HG03378 (cell line): ENCODE measurements around the gene SEC24C.
"Not testable (repeated sequence)": the region's sequence is repeated elsewhere in the genome, so short reads cannot be mapped to it uniquely, and the experiment has no call there.

Experiments used
- ATAC-seq: cut with Tn5 transposase; IDR thresholded peaks from one replicate; pipeline ENCODE4 v1.9.1; 2021; ENCODE audit warnings: mild to moderate bottlenecking, moderate library complexity; ENCODE audit not compliant: unreplicated experiment

Gene SEC24C

DNA sequence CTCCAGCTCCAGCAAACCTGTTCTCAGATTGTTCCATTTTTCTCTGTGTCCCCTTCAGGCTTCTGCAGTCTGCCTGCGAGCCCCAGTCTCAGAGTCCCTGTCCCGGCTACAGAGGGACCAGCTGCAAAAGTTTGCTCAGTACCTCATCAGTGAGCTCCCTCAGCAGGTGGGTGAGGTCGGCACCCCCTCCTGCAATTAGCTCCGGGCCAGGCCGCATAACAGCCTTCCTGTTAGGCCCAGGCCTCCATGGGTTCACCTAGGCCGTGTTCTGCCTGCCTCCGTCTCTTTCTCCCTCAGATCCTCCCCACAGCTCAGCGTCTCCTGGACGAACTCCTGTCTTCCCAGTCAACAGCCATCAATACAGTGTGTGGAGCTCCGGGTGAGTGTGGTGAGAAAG, 45.5 kb downstream of the SEC24C start:
- ATAC-seq: no peak

DNA sequence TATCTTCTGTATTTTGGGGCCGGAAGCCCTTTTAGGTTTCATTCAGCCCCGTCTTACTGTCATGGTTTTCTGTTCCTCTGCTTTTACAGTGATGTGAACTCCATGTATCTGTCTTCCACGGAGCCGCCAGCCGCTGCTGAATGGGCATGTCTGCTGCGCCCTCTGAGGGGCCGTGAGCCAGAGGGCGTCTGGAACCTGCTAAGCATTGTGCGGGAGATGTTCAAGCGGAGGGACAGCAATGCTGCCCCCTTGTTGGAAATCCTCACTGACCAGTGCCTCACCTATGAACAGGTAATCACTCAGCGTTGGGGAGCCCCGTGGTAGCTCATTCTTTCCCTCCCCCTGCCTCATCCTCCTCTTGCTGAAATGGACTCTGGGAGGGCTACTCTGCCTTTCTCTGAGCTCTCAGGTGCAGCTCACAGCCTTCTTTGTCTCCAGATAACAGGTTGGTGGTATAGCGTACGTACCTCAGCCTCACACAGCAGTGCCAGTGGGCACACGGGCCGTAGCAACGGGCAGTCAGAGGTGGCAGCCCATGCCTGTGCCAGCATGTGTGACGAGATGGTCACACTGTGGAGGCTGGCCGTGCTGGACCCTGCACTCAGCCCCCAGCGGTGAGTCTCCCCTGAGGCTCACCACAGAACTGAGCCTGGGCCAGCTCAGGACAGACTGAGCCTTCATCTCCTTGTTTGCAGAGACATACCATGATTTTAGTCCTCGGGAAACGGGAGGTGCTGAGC, 46.9 kb downstream of the SEC24C start:
- ATAC-seq: no peak

- no peak for ATAC-seq
These were observed 47.8 kb downstream of the SEC24C start for GRCh38 chr10:73791871-73792400.

GRCh38 chr10:73793456-73793855, 49.3 kb downstream of the SEC24C start:
- ATAC-seq: no peak

- not testable (repeated sequence) for ATAC-seq
These were observed 51.3 kb downstream of the SEC24C start for GRCh38 chr10:73795491-73795890.

- ATAC-seq: not testable (repeated sequence)
These were observed 51.9 kb downstream of the SEC24C start for GRCh38 chr10:73796035-73796434.

DNA sequence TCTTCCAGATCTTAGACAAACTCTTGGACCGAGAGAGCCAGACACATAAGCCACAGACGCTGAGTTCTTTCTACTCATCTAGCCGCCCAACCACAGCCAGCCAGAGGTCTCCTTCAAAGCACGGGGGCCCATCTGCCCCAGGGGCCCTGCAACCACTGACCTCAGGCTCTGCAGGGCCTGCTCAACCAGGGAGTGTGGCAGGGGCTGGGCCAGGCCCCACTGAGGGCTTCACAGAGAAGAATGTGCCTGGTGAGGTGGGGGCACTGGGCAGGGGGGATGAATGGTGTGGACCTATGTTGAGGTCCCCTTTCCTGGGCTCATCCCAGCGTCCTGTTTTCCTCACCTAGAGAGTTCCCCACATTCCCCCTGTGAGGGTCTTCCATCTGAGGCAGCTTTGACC, 52.6 kb downstream of the SEC24C start:
- no peak for ATAC-seq

- ATAC-seq: no peak
These were observed 53.3 kb downstream of the SEC24C start for GRCh38 chr10:73797324-73798025.

DNA sequence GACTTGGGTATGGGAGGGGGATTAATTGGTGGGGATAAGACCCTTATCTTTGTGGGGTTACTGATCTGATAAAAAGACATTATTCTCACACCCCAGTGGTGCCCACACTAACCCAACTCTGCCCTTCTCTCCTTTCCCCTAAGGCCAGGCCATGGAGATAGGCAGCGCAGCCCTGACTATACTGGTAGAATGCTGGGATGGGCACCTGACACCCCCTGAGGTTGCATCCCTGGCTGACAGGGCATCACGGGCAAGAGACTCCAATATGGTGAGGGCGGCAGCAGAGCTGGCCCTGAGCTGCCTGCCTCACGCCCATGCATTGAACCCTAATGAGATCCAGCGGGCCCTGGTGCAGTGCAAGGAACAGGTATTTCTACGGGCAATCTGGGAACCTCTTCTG, 53.9 kb downstream of the SEC24C start:
- ATAC-seq: no peak

DNA sequence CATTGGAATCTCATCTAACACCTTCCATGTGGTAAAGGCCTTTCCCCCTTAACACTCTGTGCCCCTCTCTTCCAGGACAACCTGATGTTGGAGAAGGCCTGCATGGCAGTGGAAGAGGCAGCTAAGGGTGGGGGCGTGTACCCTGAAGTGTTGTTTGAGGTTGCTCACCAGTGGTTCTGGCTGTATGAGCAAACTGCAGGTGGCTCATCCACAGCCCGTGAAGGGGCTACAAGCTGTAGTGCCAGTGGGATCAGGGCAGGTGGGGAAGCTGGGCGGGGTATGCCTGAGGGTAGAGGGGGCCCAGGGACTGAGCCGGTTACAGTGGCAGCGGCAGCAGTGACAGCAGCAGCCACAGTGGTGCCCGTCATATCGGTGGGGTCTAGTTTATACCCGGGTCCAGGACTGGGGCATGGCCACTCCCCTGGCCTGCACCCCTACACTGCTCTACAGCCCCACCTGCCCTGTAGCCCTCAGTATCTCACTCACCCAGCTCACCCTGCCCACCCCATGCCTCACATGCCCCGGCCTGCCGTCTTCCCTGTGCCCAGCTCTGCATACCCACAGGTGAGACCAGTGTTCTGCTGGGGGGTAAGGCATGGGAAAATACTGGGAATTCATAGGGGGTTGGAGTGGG, 54.9 kb downstream of the SEC24C start:
- ATAC-seq: no peak

- no peak for ATAC-seq
These were observed 55.9 kb downstream of the SEC24C start for GRCh38 chr10:73799899-73800559.

- no peak for ATAC-seq
These were observed 56.5 kb downstream of the SEC24C start for GRCh38 chr10:73800560-73801252.

- ATAC-seq: no peak
These were observed 57.0 kb downstream of the SEC24C start for GRCh38 chr10:73801253-73801590.

DNA sequence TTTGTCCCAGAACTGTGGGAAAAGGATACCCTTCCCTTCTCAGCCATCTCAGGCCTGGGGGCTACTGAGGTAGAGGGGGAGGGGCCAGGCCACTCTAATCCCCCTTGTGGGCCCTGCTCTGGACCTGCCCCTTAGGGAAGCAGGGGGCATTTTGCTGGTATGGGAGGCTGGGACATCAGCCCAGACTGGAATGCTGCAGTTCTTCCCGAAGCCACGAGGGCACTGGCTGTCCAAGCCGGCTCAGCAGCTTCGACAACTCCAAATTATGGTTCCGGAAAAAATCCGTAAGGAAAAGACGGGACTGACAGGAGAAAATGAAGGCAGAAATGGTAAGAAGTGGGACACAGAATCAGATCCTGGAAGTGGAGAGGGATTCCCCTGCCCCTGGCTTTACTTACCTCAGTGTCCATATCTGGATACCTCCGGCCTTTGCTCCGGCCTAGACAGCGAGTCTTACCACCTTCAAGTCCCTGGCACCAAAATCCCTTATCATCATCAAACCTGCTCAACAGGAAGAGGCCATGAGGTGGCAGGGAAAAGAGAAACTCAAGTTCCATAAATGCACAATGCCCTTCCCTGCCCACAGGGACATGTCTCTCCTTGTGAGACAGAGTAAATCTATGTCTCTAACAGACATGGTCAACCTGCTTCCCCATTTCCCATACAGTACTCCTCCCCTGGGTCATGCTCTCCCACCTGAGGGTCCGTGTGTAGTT, 58.3 kb downstream of the SEC24C start:
- no peak for ATAC-seq

- ATAC-seq: peak; percentile 75
These were observed 59.6 kb downstream of the SEC24C start for GRCh38 chr10:73803680-73804286.

DNA sequence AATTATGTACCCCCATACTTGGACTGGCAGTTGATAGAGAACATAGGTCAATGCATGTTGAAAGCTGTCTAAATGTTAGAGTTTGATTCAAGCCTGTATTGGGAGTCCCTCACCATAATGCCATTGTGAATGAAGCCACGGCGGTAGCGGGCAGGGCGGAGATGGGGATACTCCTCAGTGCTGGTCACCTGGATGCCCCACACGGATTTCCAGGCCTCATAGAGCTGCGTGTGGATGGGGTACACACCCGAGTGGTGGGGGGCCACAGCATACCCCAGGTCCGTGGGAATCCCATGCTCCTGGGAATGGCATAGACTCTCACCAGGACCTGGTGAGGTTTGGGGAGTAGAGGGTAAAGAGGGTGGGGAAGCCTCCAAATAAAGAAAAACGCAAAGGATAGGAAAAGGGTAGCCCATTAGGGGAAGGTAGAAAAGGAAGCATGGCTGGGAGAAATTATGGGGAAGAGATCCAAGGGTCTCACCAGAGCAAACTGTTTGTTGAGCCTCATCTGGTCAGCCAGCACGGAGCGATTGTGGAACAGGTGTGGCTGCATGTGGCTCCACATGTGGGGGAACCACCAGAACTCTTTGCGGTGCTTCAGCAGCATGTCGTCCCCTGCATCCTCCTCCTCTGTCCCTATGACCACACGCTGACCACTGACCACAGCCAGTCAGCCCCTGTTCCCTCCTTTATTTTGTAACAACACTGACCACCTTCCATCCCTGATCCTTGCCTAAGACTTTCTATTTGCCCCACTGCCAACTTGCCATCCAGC, 62.2 kb downstream of the SEC24C start:
- ATAC-seq: no peak

DNA sequence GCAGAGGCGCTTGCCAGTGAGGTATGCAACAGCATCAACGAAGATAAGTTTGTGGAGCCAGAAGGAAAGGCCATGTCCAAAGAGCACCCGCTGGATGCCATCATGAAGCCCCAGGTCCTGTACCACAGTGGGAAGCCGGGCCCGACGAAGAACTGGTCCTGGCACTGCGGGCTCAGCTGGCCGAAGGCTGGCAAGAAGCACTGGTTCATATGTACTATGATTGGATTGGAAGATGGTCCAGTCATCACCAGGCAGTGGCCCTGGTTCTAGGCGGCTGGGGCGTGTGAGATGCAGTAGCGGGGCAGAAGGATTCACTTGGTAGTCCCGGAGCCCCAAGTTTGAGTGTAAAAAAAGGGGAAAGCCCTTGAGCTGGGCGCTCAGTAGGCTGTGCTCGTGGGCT, 63.3 kb downstream of the SEC24C start:
- ATAC-seq: no peak

DNA sequence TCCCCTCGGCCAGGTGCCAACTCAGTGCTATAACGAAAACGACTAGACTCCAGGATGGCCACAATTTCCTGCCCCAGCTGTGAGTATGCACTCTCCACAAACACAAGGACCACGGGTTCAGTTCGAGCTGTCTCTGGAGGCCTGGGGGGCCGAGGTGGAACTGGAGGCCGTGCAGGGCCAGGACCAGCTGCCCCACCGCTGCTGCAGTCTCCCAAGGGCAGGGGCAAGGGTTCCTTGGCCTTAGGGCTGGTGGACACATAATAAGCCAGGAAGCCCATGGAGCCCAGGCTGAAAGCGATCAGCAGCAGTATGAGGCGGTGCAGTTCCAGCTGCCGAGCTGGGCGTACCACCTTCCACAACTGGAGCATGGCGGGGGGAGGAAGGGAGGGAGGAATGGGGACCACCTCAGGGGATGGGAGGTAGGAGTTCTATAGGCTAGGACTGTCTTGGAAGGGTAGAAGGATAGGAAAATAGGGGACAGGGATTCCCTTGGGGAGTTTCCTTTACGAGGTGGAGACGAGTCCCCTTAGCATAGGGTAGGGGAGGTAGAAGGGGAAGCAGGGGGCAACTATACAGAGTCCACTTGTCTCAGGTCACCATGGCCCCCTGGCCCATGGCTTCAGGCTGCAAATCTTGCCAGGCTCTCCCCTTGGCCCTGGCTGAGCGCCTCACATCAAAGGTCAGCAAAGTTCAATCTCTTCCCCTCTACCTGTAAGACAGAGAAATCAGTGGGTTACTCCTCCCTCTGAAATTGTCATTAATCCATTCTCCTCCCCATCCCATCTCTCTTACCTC, 64.0 kb downstream of the SEC24C start:
- no peak for ATAC-seq
